ENCODE results near the gene NTM. TPM values are rescaled to one million over a fixed set of nuclear protein-coding genes. Genes with fewer than 3 reads are reported as not detected.

The NTM gene
- polyA plus RNA-seq, 1 experiment = 33.6 TPM

DNA sequence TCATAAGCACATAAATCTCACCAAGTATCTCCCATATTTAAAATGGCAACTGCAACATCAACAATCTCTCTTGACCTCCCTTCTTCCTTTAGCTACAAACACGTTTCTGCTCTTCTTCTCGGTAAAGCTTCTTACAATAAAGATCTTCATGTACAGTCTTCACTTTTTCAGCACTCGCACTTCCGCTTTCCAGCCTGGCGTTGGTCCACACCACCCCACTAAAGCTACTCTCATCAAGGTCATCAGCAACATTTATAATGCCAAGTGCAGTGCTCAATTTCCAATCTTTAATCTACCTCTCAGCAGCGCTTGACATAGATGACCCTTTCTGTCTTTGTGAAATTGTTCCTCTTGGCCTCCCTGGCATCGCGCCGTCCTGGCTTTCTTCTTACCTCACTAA, 33.6 kb downstream of the NTM start:
- no peak overlapping the region for H3K4me3 ChIP-seq (ENCODE audit: low read depth, low read length)
- DNase-seq (ENCODE audit: low read depth) = no peak
- TF ChIP-seq, protein P1, sequence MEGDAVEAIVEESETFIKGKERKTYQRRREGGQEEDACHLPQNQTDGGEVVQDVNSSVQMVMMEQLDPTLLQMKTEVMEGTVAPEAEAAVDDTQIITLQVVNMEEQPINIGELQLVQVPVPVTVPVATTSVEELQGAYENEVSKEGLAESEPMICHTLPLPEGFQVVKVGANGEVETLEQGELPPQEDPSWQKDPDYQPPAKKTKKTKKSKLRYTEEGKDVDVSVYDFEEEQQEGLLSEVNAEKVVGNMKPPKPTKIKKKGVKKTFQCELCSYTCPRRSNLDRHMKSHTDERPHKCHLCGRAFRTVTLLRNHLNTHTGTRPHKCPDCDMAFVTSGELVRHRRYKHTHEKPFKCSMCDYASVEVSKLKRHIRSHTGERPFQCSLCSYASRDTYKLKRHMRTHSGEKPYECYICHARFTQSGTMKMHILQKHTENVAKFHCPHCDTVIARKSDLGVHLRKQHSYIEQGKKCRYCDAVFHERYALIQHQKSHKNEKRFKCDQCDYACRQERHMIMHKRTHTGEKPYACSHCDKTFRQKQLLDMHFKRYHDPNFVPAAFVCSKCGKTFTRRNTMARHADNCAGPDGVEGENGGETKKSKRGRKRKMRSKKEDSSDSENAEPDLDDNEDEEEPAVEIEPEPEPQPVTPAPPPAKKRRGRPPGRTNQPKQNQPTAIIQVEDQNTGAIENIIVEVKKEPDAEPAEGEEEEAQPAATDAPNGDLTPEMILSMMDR (IDR thresholded peaks at IDR 0.05; ENCODE audit: insufficient read depth, low read depth, low read length) = no peak
- ChIA-PET POLR2A (no interaction called here), CTCF (no interaction called here)
- H3K36me3 ChIP-seq (ENCODE audit: control insufficient read depth, insufficient read depth, low read length) = no peaks in the 10 kb centered on the region
- no peaks in the 10 kb centered on the region for H3K27me3 ChIP-seq (ENCODE audit: control insufficient read depth, insufficient read depth, low read length)

DNA sequence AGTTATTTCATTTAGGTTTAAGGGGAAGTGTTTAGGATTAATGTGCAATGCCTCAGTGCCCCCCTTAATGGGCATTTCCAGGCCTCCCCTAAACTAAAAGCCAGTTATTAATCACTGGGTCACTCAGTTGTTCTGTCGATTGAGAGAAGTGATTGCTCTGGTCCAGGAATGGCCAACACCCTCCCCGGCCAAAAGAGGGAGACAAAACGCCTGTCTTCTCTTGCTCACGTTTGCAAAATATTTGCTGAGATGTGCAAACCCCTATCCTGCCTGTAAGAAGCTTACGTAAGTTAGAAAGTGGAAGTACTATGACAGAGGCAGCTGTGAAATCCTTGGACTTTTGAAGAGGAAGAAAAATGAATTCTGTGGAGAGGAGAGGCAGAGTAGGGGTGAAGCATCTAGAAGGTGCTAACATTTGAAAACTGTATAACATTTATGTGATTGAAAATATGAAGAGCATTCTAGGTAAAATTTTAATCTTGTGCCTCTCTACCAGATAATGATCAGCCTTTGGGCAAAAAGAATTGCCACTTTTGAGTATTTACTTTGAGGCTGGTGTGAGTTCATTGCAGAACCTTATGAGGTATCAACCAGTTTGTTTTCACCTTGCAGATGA, 37.7 kb downstream of the NTM start:
- peak; percentile 0 for DNase-seq (ENCODE audit: low read depth)
- POLR2A ChIA-PET = no interaction called here

DNA sequence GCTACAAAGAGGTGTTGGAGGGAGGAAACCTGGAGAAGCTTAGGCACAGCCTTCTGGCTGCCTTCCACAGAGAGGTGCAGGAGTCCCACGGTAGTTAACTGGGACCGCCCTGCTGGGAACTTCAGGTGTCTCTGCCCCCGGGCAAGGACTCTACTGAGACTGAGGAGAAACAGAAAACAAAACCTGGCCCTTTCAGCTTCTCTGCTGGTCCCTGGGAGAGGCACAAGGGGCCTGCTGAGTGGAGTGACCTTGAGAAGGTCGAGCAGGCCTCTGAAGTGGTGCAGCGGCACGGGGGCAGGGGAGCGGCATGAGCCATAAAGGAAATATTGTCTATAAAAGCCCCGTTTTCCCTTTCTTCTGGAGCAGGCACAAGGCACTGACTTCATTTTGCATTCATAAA, 38.9 kb downstream of the NTM start:
- DNase-seq (ENCODE audit: low read depth) = no peak
- Histone ChIP-seq H3K36me3 (ENCODE audit: control insufficient read depth, insufficient read depth, low read length) (no peaks in the 10 kb centered on the region), H3K27me3 (ENCODE audit: control insufficient read depth, insufficient read depth, low read length) (no peaks in the 10 kb centered on the region), H3K4me3 (ENCODE audit: low read depth, low read length) (no peak overlapping the region)
- TF ChIP-seq, protein P1 (IDR thresholded peaks at IDR 0.05; ENCODE audit: insufficient read depth, low read depth, low read length) = no peak
- ChIA-PET CTCF (interaction anchor here (1.1 kb wide), 1 partner anchor 10 kb away, joined by 3 read pairs; no protein-coding TSS in a partner anchor), POLR2A (no interaction called here)

More for the DNA sequence above, 37.7 kb downstream of the NTM start:
- H3K36me3 ChIP-seq (ENCODE audit: control insufficient read depth, insufficient read depth, low read length) = no peaks in the 10 kb centered on the region
- TF ChIP-seq, protein P1 (IDR thresholded peaks at IDR 0.05; ENCODE audit: insufficient read depth, low read depth, low read length) = peak; percentile 49
- CTCF ChIA-PET = interaction anchor here (0.7 kb wide), 1 partner anchor 345 kb away, joined by 3 read pairs; no protein-coding TSS in a partner anchor
- no peaks in the 10 kb centered on the region for H3K27me3 ChIP-seq (ENCODE audit: control insufficient read depth, insufficient read depth, low read length)
- no peak overlapping the region for H3K4me3 ChIP-seq (ENCODE audit: low read depth, low read length)

- Histone ChIP-seq H3K36me3 (ENCODE audit: control insufficient read depth, insufficient read depth, low read length) (no peaks in the 10 kb centered on the region), H3K4me3 (ENCODE audit: low read depth, low read length) (no peak overlapping the region), H3K27me3 (ENCODE audit: control insufficient read depth, insufficient read depth, low read length) (no peaks in the 10 kb centered on the region)
- ChIA-PET POLR2A (no interaction called here), CTCF (no interaction called here)
- no peak for DNase-seq (ENCODE audit: low read depth)
- TF ChIP-seq, protein P1 (IDR thresholded peaks at IDR 0.05; ENCODE audit: insufficient read depth, low read depth, low read length) = no peak
Measured at GRCh38 chr11:131411636-131412035, 41.2 kb downstream of the NTM start.

GRCh38 chr11:131412061-131412460, 41.6 kb downstream of the NTM start:
- no peak overlapping the region for H3K4me3 ChIP-seq (ENCODE audit: low read depth, low read length)
- POLR2A ChIA-PET = no interaction called here
- no peaks in the 10 kb centered on the region for H3K27me3 ChIP-seq (ENCODE audit: control insufficient read depth, insufficient read depth, low read length)
- CTCF ChIA-PET = no interaction called here
- DNase-seq (ENCODE audit: low read depth) = no peak
- TF ChIP-seq, protein P1 (IDR thresholded peaks at IDR 0.05; ENCODE audit: insufficient read depth, low read depth, low read length) = no peak
- no peaks in the 10 kb centered on the region for H3K36me3 ChIP-seq (ENCODE audit: control insufficient read depth, insufficient read depth, low read length)

Data from BJ (cell line).